Stimulated activated naive CD4-positive, alpha-beta T cell (primary cell): ENCODE measurements around the gene DBNDD2.

Experiments used
- DNase-seq, 6 experiments: peaks; one replicate each; lab custom pipeline; 2025; lab: John Stamatoyannopoulos, UW

Gene DBNDD2

GRCh38 chr20:45415822-45416637, 7.9 kb downstream of the DBNDD2 start, which contains the start of gene PIGT:
PIGT (plus strand) TSS chr20:45416141; CDS start chr20:45416157, 16 bp downstream.
- peak; percentile 81 to 91 (median 90) for DNase-seq

DNA sequence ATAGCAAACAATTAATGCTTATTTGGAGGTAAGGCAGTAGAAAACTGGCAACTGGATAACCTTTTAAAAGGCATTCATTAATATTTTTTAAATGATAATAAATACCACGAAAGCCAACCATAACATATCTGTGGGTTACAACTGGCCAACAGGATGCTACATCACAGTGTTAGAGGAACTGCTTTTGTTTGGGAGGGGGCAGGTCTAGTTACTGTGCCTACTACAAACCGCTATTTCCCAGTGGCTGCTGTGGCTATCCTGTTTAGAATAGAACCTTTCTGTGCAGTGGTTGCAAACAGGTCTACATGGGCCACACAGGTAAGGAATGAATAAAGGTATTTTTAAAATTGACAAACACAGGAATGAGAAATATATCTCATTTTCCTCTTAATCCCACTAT, 8.8 kb downstream of the DBNDD2 start:
- DNase-seq, result no peak

GRCh38 chr20:45419188-45420091, 11.4 kb downstream of the DBNDD2 start:
- no peak for DNase-seq

- DNase-seq, result no peak
These were observed 12.0 kb downstream of the DBNDD2 start for GRCh38 chr20:45420125-45420524.

DNA sequence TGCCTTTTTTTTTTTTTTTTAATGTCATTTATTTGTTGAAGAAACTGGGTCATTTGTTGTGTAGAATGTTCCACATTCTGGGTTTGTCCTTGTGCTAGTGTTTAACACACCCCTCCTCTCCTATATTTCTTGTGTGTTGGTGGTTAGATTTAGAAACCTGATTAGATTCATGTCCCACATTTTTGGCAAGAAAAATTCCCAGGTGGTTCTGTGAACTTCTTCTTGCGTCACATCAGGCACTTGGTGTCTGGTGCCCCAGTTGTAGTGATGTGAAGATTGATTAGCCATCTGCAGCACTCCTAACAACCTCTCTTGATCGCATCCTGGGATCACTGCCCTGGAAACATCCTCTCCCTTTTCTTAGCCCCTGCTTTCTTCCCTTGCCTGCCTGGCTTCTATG, 15.6 kb downstream of the DBNDD2 start:
- no peak for DNase-seq

DNA sequence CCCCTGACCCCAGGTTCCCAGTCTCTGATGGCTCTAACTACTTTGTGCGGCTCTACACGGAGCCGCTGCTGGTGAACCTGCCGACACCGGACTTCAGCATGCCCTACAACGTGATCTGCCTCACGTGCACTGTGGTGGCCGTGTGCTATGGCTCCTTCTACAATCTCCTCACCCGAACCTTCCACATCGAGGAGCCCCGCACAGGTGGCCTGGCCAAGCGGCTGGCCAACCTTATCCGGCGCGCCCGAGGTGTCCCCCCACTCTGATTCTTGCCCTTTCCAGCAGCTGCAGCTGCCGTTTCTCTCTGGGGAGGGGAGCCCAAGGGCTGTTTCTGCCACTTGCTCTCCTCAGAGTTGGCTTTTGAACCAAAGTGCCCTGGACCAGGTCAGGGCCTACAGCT, 17.5 kb downstream of the DBNDD2 start:
- no peak for DNase-seq

- no peak for DNase-seq
These were observed 18.4 kb downstream of the DBNDD2 start for GRCh38 chr20:45426320-45427016.

DNA sequence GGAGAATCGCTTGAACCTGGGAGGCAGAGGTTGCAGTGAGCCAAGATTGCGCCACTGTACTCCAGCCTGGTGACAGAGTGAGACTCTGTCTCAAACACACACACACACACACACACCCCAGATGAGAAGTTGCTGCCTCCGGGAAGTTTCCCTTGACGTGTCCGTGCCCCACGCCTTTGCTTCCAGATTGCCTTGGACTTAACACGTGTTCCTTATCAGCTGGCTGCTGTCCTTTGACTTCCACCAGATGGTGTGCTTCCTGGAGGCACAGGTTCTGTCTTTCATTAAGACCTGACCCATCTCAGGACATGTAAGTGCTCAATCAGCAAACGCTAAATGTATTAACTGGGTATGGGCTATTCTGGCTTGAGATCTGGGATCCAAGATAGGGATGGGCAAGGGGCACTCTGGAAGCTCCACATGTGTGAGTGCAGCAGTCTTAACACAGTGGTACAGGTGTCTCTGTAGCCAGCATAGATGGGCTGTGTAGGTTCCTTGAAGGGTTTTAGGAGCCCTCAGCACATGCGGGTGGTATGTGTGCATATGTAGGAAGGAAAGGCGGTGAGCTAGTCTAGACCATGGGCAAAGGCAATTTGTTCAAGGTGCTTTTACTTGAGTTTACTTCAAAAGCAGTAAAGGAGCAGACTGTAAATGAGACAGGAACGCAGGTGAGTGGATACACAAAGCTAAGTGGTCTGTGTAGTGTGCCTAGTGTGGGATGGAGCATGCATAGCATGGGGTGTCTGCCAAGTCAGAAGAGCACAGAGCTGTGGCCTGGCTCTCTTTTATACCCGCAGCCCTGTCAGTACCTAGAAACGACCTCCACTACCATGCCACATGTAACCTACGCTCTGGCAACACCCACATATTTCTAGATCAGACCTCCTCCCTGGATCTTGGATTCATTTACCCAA, 19.4 kb downstream of the DBNDD2 start:
- DNase-seq, result no peak

DNA sequence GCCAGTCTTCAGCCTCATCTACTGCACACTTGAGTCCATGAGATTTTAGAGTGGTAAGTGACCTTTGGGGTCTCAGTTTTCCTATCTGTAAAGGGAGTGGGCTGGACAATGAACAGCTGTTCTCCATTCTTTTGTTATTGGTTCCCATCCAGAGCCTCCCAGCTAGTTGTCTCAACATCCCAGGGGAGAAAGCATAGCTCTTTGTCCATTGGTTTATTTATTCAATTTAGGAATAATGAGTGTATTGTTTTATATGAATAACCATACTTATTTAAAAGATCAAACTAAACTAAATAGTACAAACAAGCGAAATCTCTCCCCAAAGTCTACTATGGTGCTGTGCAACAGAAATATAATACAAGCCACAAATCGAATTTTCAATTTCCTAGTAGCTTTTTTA, 21.5 kb downstream of the DBNDD2 start:
- DNase-seq, result no peak

DNA sequence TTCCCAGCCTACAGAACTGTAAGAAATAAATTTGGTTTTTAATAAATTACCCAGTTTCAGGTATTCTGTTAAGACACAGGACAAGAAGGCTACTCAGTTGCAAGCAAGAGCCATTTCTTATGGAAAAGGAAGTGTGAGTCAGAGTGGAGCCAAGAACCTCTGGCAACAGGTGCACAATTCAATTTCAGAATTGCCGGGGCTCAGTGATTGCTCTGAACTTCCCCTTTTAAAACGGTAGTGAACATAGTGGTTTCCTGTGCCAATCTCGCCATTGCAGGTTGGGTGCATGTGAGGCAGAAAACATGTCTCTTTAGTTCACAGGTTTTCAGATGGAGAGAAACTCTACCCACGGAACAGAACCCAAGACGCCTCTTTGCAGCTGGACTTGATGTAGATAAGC, 24.2 kb downstream of the DBNDD2 start:
- DNase-seq, result no peak

DNA sequence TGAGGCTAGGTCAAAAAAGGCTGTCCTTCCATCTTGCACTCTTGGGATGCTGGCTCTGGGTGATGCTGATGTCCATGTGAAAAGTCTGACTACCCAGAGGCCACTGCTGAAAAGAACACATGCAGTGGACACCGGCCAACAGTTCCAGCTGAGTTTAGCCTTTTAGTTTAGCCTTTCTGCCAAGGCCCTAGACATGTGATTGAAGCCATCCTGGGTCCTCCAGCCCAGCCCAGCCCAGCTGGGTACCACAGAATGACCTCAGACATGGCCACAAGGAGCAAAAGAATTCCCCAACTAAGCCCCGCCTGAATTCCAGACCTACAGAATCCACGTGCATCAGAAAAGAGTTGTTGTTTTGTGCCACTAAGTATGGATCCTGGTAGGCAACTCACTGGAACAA, 25.2 kb downstream of the DBNDD2 start:
- no peak for DNase-seq

- DNase-seq, result no peak
These were observed 25.9 kb downstream of the DBNDD2 start for GRCh38 chr20:45433976-45434375.

DNA sequence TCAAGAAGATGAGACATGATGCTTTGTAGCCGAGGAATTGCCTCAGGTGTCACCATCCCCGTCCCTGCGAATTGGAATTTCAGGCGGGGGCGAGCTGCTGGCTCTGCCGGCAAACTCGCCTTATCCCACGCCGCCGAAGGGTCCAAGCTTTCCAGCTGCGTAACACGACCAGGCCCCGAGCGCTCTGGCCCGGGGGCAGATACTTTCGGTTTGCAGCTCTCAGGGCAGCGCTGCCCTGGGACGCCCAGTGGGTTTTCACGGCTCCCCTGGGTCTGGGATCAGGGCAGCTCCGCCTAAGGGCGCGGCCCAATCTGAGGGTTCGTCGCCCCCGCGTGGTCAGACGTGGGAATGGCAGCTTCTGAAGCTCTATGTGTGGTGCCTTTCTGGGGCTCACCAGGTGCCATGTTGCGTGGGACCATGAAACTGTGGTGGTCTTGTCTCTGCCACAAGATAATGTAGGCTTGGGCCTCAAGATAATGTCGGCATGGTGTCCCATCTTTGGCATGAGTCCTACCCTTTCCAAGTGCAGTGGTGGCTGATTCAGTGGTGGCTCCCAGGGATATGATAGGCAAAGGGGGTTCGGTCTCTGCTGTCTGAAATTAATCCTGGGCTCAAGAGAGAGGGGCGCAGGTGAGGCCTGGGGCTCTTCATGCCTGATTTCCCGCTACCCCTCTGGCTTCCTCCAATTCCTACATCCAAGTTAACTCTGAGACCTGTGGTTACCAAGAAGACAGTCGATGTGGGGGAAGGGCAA, 28.8 kb downstream of the DBNDD2 start:
- peak; percentile 66 to 89 (median 82) for DNase-seq

DNA sequence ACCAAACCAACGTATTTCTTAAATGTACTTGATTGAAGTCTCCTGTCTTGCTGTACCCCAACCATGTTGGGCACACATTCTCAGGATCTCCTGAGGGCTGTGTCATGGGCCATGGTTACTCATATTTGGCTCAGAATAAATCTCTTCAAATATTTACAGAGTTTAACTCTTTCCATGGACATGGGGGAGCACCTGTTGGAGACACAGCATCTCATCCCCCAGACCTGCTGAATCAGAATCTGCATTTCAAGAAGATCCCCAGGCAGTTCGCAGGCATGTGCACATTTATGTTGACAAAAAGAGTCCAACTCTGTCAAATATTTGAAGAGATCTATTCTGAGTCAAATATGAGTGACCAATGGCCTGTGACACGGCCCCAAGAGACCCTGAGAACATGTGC, 32.3 kb downstream of the DBNDD2 start:
- DNase-seq, result no peak

- DNase-seq, result no peak
These were observed 33.0 kb downstream of the DBNDD2 start for GRCh38 chr20:45440891-45441685.

- no peak for DNase-seq
These were observed 33.7 kb downstream of the DBNDD2 start for GRCh38 chr20:45441746-45442145.

DNA sequence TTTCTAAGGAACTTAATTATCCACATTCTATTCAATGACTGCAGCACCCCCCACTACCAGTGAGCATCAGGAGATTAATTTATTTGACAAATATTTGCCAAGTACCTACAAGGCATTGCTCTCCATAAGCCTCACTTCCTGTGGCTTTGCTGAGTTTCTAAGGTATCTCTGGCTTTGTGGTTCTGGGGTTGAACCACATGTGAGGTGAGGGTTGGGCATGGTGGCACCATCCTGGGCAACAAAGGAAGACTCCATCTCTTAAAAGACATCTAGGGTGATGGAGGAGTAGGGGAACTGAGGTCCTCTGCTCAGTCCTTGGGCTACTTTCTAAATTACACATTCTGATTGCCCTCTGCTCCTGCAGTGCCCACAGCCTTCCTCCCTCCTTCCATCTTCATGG, 36.0 kb downstream of the DBNDD2 start:
- peak in 3 of 6 experiments; percentile 29 to 44 (median 40) for DNase-seq

- DNase-seq, result no peak
These were observed 37.9 kb downstream of the DBNDD2 start for GRCh38 chr20:45445805-45446562.

- no peak for DNase-seq
These were observed 40.2 kb downstream of the DBNDD2 start for GRCh38 chr20:45448270-45448669.
